ENCODE results near the gene MLKL.

Gene MLKL

DNA sequence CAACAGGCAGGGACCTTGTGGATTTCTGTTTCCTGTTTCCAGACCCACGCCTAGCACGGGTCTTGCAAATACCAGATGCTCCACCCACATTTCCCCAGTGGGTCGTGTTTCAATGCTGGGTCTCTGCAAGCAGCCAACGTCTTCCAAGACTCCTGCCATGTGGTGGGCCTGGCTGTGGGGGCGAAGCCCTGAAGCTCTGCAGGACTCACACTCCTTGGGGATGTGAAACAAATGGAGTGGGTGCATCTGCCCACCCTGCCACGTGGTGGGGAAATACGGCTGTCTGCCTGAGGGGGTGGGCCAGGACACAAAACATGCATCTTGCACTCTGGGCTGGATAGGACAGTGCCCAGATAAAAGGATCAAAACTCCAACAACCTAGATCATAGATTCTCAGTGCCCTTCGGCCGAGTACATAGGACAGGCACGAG lies 41.4 kb upstream of the MLKL start:
- Histone ChIP-seq H3K79me2 (ENCODE audit: insufficient read depth, low read length) (no peaks in the 10 kb centered on the region), H3F3A (ENCODE audit: insufficient read depth, low read length) (no peaks in the 10 kb centered on the region), H3K4me1 (ENCODE audit: insufficient read depth, low read length, severe bottlenecking) (no peaks in the 10 kb centered on the region), H3K9me2 (ENCODE audit: low read depth, low read length) (no peaks in the 10 kb centered on the region), H4K20me1 (ENCODE audit: insufficient read depth, low read length) (no peaks in the 10 kb centered on the region), H2AFZ (ENCODE audit: low read length) (no peak overlapping the region), H3K9me3 (ENCODE audit: low read length) (no peaks in the 10 kb centered on the region), H3K9ac (ENCODE audit: low read length) (no peak overlapping the region), H3K36me3 (ENCODE audit: insufficient read depth, low read length) (no peaks in the 10 kb centered on the region), H3K4me2 (ENCODE audit: low read length) (no peak overlapping the region), H3K27me3 (ENCODE audit: insufficient read depth, low read length) (peaks cover 8% of the 10 kb centered on the region; the same call in 1 of the 2 replicates), H3K27ac (ENCODE audit: low read depth, low read length, poor library complexity, severe bottlenecking) (no peak overlapping the region), H3K4me3 (ENCODE audit: low read depth, low read length, poor library complexity, severe bottlenecking) (no peak overlapping the region)
- no peak for TF ChIP-seq EZH2 (IDR thresholded peaks at IDR 0.05; ENCODE audit: borderline replicate concordance, low read length)
- TF ChIP-seq, protein P1, sequence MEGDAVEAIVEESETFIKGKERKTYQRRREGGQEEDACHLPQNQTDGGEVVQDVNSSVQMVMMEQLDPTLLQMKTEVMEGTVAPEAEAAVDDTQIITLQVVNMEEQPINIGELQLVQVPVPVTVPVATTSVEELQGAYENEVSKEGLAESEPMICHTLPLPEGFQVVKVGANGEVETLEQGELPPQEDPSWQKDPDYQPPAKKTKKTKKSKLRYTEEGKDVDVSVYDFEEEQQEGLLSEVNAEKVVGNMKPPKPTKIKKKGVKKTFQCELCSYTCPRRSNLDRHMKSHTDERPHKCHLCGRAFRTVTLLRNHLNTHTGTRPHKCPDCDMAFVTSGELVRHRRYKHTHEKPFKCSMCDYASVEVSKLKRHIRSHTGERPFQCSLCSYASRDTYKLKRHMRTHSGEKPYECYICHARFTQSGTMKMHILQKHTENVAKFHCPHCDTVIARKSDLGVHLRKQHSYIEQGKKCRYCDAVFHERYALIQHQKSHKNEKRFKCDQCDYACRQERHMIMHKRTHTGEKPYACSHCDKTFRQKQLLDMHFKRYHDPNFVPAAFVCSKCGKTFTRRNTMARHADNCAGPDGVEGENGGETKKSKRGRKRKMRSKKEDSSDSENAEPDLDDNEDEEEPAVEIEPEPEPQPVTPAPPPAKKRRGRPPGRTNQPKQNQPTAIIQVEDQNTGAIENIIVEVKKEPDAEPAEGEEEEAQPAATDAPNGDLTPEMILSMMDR (IDR thresholded peaks at IDR 0.05; ENCODE audit: low read length): no peak

DNA sequence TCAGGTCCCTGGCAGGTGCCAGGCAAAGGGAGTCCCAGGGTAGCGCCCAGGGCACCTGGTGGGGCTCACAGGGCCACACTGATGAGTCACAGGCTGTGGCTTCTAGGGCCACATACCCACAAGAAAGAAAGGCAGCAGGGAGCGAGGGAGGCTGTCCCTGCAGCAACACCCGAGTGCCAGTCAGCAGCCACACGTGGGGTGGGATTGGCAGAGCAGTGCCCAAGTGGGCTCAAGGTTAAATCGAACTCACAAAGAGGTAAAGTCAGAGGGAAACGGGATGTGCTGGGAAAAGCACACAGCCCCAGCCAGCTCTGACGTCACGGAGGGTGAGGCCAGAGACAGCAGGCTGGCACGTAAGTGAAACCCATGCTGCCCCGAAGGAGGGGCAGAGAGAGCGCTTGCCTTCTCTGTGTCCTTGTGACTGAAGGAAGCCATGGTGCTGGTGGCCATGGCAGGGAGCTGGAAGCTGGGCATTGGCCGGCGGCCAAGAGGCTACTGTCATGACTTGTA lies 40.2 kb upstream of the MLKL start:
- Histone ChIP-seq H3K4me1 (ENCODE audit: insufficient read depth, low read length, severe bottlenecking) (no peaks in the 10 kb centered on the region), H3K36me3 (ENCODE audit: insufficient read depth, low read length) (no peaks in the 10 kb centered on the region), H3K27ac (ENCODE audit: low read depth, low read length, poor library complexity, severe bottlenecking) (no peak overlapping the region), H2AFZ (ENCODE audit: low read length) (no peak overlapping the region), H4K20me1 (ENCODE audit: insufficient read depth, low read length) (no peaks in the 10 kb centered on the region), H3K4me3 (ENCODE audit: low read depth, low read length, poor library complexity, severe bottlenecking) (no peak overlapping the region), H3K9me3 (ENCODE audit: low read length) (no peaks in the 10 kb centered on the region), H3K27me3 (ENCODE audit: insufficient read depth, low read length) (peaks cover 8% of the 10 kb centered on the region; the same call in 1 of the 2 replicates), H3K4me2 (ENCODE audit: low read length) (no peak overlapping the region), H3K79me2 (ENCODE audit: insufficient read depth, low read length) (no peaks in the 10 kb centered on the region), H3K9ac (ENCODE audit: low read length) (no peak overlapping the region), H3F3A (ENCODE audit: insufficient read depth, low read length) (no peaks in the 10 kb centered on the region), H3K9me2 (ENCODE audit: low read depth, low read length) (no peaks in the 10 kb centered on the region)
- TF ChIP-seq, protein P1 (IDR thresholded peaks at IDR 0.05; ENCODE audit: low read length): no peak
- TF ChIP-seq EZH2 (IDR thresholded peaks at IDR 0.05; ENCODE audit: borderline replicate concordance, low read length): no peak

DNA sequence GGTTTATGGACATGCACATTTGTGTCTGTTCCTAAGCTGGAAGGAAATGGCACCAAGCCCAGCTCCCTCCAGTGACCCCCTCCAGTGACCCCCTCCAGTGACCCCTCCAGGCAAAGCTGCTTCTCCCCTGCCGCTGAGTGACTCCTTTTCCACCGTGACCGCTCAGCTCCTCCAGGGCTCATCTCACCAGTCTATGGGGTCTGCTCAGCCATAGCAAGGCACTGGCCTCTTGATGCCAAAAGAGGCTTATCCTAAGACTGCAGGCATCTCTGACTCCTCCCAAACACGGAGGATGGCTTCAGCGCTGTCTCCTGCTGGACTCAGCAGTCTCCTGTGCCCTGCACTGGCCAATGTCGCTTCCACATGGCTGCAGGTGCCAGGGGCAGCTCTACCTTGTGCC lies 38.6 kb upstream of the MLKL start:
- no peak overlapping the region for H3K4me2 ChIP-seq (ENCODE audit: low read length)
- no peaks in the 10 kb centered on the region for H3F3A ChIP-seq (ENCODE audit: insufficient read depth, low read length)
- no peak overlapping the region for H2AFZ ChIP-seq (ENCODE audit: low read length)
- no peaks in the 10 kb centered on the region for H3K36me3 ChIP-seq (ENCODE audit: insufficient read depth, low read length)
- no peaks in the 10 kb centered on the region for H3K4me1 ChIP-seq (ENCODE audit: insufficient read depth, low read length, severe bottlenecking)
- H3K79me2 ChIP-seq (ENCODE audit: insufficient read depth, low read length): no peaks in the 10 kb centered on the region
- H3K9me3 ChIP-seq (ENCODE audit: low read length): no peaks in the 10 kb centered on the region
- no peak overlapping the region for H3K27ac ChIP-seq (ENCODE audit: low read depth, low read length, poor library complexity, severe bottlenecking)
- TF ChIP-seq EZH2 (IDR thresholded peaks at IDR 0.05; ENCODE audit: borderline replicate concordance, low read length): no peak
- TF ChIP-seq, protein P1 (IDR thresholded peaks at IDR 0.05; ENCODE audit: low read length): no peak
- no peak overlapping the region for H3K9ac ChIP-seq (ENCODE audit: low read length)
- H3K9me2 ChIP-seq (ENCODE audit: low read depth, low read length): no peaks in the 10 kb centered on the region
- H3K4me3 ChIP-seq (ENCODE audit: low read depth, low read length, poor library complexity, severe bottlenecking): no peak overlapping the region
- 0 out of 2 replicates have a peak, but pooled peaks cover 8% of the 10 kb centered on the region for H3K27me3 ChIP-seq (ENCODE audit: insufficient read depth, low read length)
- no peaks in the 10 kb centered on the region for H4K20me1 ChIP-seq (ENCODE audit: insufficient read depth, low read length)

All from OCI-LY1 (cell line).